NCI-H2227 (cell line): ENCODE measurements around the gene IGF2BP1.
"Not testable (repeated sequence)": the region's sequence is repeated elsewhere in the genome, so short reads cannot be mapped to it uniquely, and the experiment has no call there.

Experiments
- DNase-seq: peaks from one replicate; lab custom pipeline; 2025; ENCODE audit not compliant: unreplicated experiment; lab: John Stamatoyannopoulos, UW

The IGF2BP1 gene

GRCh38 chr17:49018748-49019147 is 21.6 kb downstream of the IGF2BP1 start:
- no peak for DNase-seq

GRCh38 chr17:49020609-49021008 is 23.4 kb downstream of the IGF2BP1 start:
- DNase-seq: no peak

GRCh38 chr17:49021095-49021767 is 24.0 kb downstream of the IGF2BP1 start:
- no peak for DNase-seq

GRCh38 chr17:49021768-49022103 is 24.6 kb downstream of the IGF2BP1 start:
- no peak for DNase-seq

- no peak for DNase-seq
Measured at GRCh38 chr17:49022391-49022941, 25.3 kb downstream of the IGF2BP1 start.

- DNase-seq: no peak
Measured at GRCh38 chr17:49024523-49024922, 27.3 kb downstream of the IGF2BP1 start.

GRCh38 chr17:49026447-49026846 is 29.3 kb downstream of the IGF2BP1 start:
- DNase-seq: not testable (repeated sequence)

- no peak for DNase-seq
Measured at GRCh38 chr17:49028271-49028670, 31.1 kb downstream of the IGF2BP1 start.

GRCh38 chr17:49029801-49030200 is 32.6 kb downstream of the IGF2BP1 start:
- no peak for DNase-seq

GRCh38 chr17:49031965-49032928 is 35.1 kb downstream of the IGF2BP1 start:
- DNase-seq: peak; percentile 83

GRCh38 chr17:49035470-49036269 is 38.5 kb downstream of the IGF2BP1 start:
- peak; percentile 63 for DNase-seq

GRCh38 chr17:49036270-49036626 is 39.1 kb downstream of the IGF2BP1 start:
- DNase-seq: no peak

GRCh38 chr17:49038138-49038537 is 41.0 kb downstream of the IGF2BP1 start:
- DNase-seq: no peak

- no peak for DNase-seq
Measured at GRCh38 chr17:49038544-49038943, 41.4 kb downstream of the IGF2BP1 start.

- DNase-seq: not testable (repeated sequence)
Measured at GRCh38 chr17:49039518-49039917, 42.3 kb downstream of the IGF2BP1 start.

- DNase-seq: no peak
Measured at GRCh38 chr17:49041527-49041926, 44.3 kb downstream of the IGF2BP1 start.

- no peak for DNase-seq
Measured at GRCh38 chr17:49045376-49045775, 48.2 kb downstream of the IGF2BP1 start.

GRCh38 chr17:49046912-49047311 is 49.7 kb downstream of the IGF2BP1 start:
- DNase-seq: no peak

GRCh38 chr17:49049265-49049664 is 52.1 kb downstream of the IGF2BP1 start:
- no peak for DNase-seq

- DNase-seq: no peak
Measured at GRCh38 chr17:49050611-49051010, 53.4 kb downstream of the IGF2BP1 start.

GRCh38 chr17:49051269-49051668 is 54.1 kb downstream of the IGF2BP1 start:
- DNase-seq: no peak
